Spleen (tissue), 7 donors: ENCODE measurements around the gene RPL7A.

Source experiments
- POLR2AphosphoS5 ChIP-seq, 3 donors: sonication (generic); formaldehyde crosslinking; IDR thresholded peaks; one replicate each; pipeline ENCODE4 v1.5.1; 2017; ENCODE audit warnings: antibody characterized with exemption in 3 of 3
- TF ChIP-seq, protein P1 (sequence below), 11 experiments: fragments of 200-600 bp in 7 of 11; fragments of 450-650 bp in 4 of 11; sonication (generic) in 4 of 11; IDR thresholded peaks in 8 of 11; conservative IDR thresholded peaks in 3 of 11; 1 replicate in 7 of 11; 2 replicates in 4 of 11; pipeline versions ENCODE4 v1.4.0 to v1.8.0; 2016 to 2021; ENCODE audit warnings: antibody characterized with exemption in 11 of 11, inconsistent platforms in 4 of 11, mild to moderate bottlenecking in 1 of 11
- donor health status: DM: no; HTN: no; CAD: no; lungs with moderate emphysema.
- donor health status: DM: no; HTN: no; CAD: no.
- donor health status: DM: no; HTN: no; CAD: no.

DNA sequence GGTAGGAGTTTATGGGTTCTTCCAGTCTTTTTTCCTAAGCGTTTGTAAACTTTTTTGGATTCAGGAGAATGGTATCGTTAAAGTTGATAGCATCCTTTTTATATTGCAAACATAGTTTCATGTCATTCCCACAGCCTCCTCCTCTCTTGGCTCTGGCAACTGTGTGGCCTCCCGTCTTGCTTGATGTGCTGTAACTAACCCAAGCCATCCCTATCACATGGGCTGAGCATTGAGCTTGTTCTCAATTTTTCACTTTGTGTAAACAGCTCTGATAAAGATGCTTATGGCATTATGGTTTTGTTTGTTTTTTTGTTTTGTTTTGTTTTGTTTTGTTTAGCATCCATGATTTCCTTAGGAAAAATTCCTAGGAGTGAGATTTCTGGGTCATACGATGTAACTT is 32.7 kb downstream of the RPL7A start:
- TF ChIP-seq, protein P1, sequence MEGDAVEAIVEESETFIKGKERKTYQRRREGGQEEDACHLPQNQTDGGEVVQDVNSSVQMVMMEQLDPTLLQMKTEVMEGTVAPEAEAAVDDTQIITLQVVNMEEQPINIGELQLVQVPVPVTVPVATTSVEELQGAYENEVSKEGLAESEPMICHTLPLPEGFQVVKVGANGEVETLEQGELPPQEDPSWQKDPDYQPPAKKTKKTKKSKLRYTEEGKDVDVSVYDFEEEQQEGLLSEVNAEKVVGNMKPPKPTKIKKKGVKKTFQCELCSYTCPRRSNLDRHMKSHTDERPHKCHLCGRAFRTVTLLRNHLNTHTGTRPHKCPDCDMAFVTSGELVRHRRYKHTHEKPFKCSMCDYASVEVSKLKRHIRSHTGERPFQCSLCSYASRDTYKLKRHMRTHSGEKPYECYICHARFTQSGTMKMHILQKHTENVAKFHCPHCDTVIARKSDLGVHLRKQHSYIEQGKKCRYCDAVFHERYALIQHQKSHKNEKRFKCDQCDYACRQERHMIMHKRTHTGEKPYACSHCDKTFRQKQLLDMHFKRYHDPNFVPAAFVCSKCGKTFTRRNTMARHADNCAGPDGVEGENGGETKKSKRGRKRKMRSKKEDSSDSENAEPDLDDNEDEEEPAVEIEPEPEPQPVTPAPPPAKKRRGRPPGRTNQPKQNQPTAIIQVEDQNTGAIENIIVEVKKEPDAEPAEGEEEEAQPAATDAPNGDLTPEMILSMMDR (IDR thresholded peaks at IDR 0.05 in 8 of 11, conservative IDR thresholded peaks at IDR 0.05 in 3 of 11): no peak
- TF ChIP-seq POLR2AphosphoS5 (IDR thresholded peaks at IDR 0.05): no peak
